MM.1S (cell line): Measurements from ENCODE around the gene RDH5.

Experiments
- DNase-seq: peaks from one replicate; pipeline ENCODE4 v3.0.0-alpha.2; 2015
- H2AFZ ChIP-seq: fragments of 300-600 bp; sonication (generic); 2 replicates; pipeline ENCODE4 v1.6.0; 2016; ENCODE audit warnings: antibody characterized with exemption, low read length
- H3F3A ChIP-seq: fragments of 300-600 bp; sonication (generic); 2 replicates; pipeline ENCODE4 v1.6.1; 2016; ENCODE audit warnings: mild to moderate bottlenecking, antibody characterized with exemption, low read length, moderate library complexity, mixed read lengths; ENCODE audit not compliant: insufficient read depth
- H3K27ac ChIP-seq: fragments of 300-600 bp; sonication (generic); 2 replicates; pipeline ENCODE4 v1.5.1; 2016; ENCODE audit warnings: mild to moderate bottlenecking, low read length
- H3K27me3 ChIP-seq: fragments of 300-600 bp; sonication (generic); replicated peaks from 2 replicates; pipeline ENCODE4 v1.6.0; 2016; ENCODE audit warnings: low read length; ENCODE audit not compliant: insufficient read depth
- H3K36me3 ChIP-seq: fragments of 300-600 bp; sonication (generic); replicated peaks from 2 replicates; pipeline ENCODE4 v1.6.1; 2016; ENCODE audit warnings: mild to moderate bottlenecking, low read length, mixed read lengths; ENCODE audit not compliant: insufficient read depth
- H3K4me1 ChIP-seq: fragments of 300-600 bp; sonication (generic); 2 replicates; pipeline ENCODE4 v1.6.1; 2016; ENCODE audit warnings: low read length, mixed read lengths
- H3K4me2 ChIP-seq: fragments of 300-600 bp; sonication (generic); 2 replicates; pipeline ENCODE4 v1.6.0; 2016; ENCODE audit warnings: low read depth, low read length
- H3K4me3 ChIP-seq: fragments of 300-600 bp; sonication (generic); 2 replicates; pipeline ENCODE4 v1.5.1; 2016; ENCODE audit warnings: low read length, mixed read lengths
- H3K79me2 ChIP-seq: fragments of 300-600 bp; sonication (generic); 2 replicates; pipeline ENCODE4 v1.6.1; 2016; ENCODE audit warnings: mixed run types, low read length, mixed read lengths
- H3K9ac ChIP-seq: fragments of 300-600 bp; sonication (generic); 2 replicates; pipeline ENCODE4 v1.6.1; 2016; ENCODE audit warnings: low read length, mixed read lengths
- H3K9me2 ChIP-seq: fragments of 300-600 bp; sonication (generic); replicated peaks from 2 replicates; pipeline ENCODE4 v1.6.1; 2016; ENCODE audit warnings: mild to moderate bottlenecking, low read length, mixed read lengths; ENCODE audit not compliant: insufficient read depth
- H3K9me3 ChIP-seq: fragments of 300-600 bp; sonication (generic); replicated peaks from 2 replicates; pipeline ENCODE4 v1.6.1; 2016; ENCODE audit warnings: mild to moderate bottlenecking, low read length, mixed read lengths; ENCODE audit not compliant: insufficient read depth
- H4K20me1 ChIP-seq: fragments of 300-600 bp; sonication (generic); 2 replicates; pipeline ENCODE4 v1.6.1; 2016; ENCODE audit warnings: mild to moderate bottlenecking, low read length, moderate library complexity, mixed read lengths; ENCODE audit not compliant: insufficient read depth
- EZH2 ChIP-seq: fragments of 300-600 bp; sonication (generic); optimal IDR thresholded peaks from 2 replicates; pipeline ENCODE3; 2017; ENCODE audit warnings: low read depth, mild to moderate bottlenecking, antibody characterized with exemption, low read length, mixed read lengths
- EZH2phosphoT487 ChIP-seq: fragments of 300-600 bp; sonication (generic); IDR thresholded peaks from 2 replicates; pipeline ENCODE4 v1.6.1; 2018; ENCODE audit warnings: antibody characterized with exemption, low read length
- TF ChIP-seq, protein P1 (sequence below): fragments of 300-600 bp; sonication (generic); IDR thresholded peaks from 2 replicates; pipeline ENCODE4 v1.5.1; 2016; ENCODE audit warnings: antibody characterized with exemption, low read length, mixed read lengths

Gene RDH5

DNA sequence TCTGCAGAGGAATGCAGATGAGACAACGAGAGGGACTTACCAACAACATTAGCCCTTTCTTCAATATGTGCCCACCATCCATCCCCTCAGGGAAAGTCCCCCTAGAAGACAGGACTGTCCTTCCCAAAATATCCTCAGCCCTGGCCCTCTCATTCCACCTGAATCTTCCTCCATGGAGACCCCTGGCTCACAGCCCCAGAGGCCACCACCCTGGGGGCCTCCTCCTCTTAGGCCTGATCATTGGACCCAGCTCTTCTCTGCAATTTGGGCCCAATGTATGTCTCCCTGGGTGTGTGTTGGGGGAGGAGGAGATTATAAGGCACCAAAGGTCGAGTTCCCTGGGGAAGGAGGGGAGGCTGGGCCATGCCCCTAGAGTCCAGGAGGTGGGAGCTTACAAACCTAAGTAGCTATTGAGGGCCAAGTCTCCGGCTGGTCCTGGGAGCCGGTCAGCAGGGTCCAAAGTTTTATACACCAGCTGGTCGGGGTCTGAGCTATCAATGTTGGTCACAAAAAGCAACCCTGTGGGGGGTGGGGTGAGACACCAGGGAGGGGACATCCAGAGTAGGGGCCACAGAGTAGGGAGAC lies 20.6 kb upstream of the RDH5 start:
- H2AFZ ChIP-seq, result no peak overlapping the region
- DNase-seq, result no peak
- no peak overlapping the region for H3K27ac ChIP-seq
- H3K4me3 ChIP-seq, result no peak overlapping the region
- H4K20me1 ChIP-seq, result no peaks in the 10 kb centered on the region
- H3K36me3 ChIP-seq, result no peaks in the 10 kb centered on the region
- no peaks in the 10 kb centered on the region for H3F3A ChIP-seq
- H3K9me3 ChIP-seq, result no peaks in the 10 kb centered on the region
- H3K79me2 ChIP-seq, result no peaks in the 10 kb centered on the region
- no peaks in the 10 kb centered on the region for H3K4me1 ChIP-seq
- no peak overlapping the region for H3K4me2 ChIP-seq
- no peak overlapping the region for H3K9ac ChIP-seq
- TF ChIP-seq, protein P1, sequence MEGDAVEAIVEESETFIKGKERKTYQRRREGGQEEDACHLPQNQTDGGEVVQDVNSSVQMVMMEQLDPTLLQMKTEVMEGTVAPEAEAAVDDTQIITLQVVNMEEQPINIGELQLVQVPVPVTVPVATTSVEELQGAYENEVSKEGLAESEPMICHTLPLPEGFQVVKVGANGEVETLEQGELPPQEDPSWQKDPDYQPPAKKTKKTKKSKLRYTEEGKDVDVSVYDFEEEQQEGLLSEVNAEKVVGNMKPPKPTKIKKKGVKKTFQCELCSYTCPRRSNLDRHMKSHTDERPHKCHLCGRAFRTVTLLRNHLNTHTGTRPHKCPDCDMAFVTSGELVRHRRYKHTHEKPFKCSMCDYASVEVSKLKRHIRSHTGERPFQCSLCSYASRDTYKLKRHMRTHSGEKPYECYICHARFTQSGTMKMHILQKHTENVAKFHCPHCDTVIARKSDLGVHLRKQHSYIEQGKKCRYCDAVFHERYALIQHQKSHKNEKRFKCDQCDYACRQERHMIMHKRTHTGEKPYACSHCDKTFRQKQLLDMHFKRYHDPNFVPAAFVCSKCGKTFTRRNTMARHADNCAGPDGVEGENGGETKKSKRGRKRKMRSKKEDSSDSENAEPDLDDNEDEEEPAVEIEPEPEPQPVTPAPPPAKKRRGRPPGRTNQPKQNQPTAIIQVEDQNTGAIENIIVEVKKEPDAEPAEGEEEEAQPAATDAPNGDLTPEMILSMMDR, result no peak
- TF ChIP-seq EZH2phosphoT487 (no peak), EZH2 (no peak)
- no peaks in the 10 kb centered on the region; the same call in 1 of the 2 replicates for H3K27me3 ChIP-seq
- H3K9me2 ChIP-seq, result no peaks in the 10 kb centered on the region

DNA sequence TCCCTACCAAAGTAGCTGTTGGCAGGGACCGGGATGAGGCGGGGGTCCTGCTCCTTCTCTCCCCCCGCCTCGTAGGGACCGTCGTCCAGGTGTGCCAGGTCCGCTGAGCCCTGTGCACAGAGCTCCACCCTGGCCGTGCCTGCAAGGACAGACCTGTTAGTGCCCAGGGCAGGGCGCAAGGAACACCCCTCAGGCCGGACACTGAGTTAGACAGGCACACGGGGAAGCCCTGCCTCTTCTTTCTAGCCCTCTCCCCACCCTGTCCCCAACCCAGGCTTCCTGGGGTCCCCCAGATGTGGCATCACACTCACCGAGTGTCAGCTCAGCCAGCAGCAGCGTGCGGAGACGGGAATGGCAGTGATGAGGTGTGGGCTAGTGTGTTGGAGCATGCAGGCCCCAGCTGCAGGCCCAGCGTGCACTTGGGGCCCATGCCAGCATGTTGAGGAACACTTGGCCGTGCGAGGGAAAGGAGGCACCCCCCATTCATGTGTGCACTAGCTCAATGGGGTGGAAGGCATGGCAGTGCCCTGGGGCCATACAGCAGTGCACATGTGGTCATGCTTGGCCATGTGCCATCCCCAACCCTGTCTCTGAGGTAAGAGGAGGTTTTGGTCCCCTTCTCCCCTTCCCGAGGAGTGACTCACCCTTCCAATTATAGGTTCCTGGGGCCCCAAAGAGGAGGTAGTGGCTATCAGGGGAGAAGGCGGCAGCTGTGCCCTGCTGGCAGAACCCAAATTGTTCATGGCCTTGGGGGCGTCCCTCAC lies 19.8 kb upstream of the RDH5 start:
- H3K27ac ChIP-seq, result no peak overlapping the region
- no peak overlapping the region for H2AFZ ChIP-seq
- no peak for DNase-seq
- H3F3A ChIP-seq, result no peaks in the 10 kb centered on the region
- no peak overlapping the region for H3K9ac ChIP-seq
- H3K9me3 ChIP-seq, result no peaks in the 10 kb centered on the region
- H3K4me1 ChIP-seq, result no peaks in the 10 kb centered on the region
- TF ChIP-seq EZH2 (no peak), EZH2phosphoT487 (no peak)
- TF ChIP-seq, protein P1, result no peak
- H3K27me3 ChIP-seq, result no peaks in the 10 kb centered on the region; the same call in 1 of the 2 replicates
- no peaks in the 10 kb centered on the region for H3K79me2 ChIP-seq
- H3K36me3 ChIP-seq, result no peaks in the 10 kb centered on the region
- H4K20me1 ChIP-seq, result no peaks in the 10 kb centered on the region
- H3K4me2 ChIP-seq, result no peak overlapping the region
- H3K4me3 ChIP-seq, result no peak overlapping the region
- no peaks in the 10 kb centered on the region for H3K9me2 ChIP-seq

DNA sequence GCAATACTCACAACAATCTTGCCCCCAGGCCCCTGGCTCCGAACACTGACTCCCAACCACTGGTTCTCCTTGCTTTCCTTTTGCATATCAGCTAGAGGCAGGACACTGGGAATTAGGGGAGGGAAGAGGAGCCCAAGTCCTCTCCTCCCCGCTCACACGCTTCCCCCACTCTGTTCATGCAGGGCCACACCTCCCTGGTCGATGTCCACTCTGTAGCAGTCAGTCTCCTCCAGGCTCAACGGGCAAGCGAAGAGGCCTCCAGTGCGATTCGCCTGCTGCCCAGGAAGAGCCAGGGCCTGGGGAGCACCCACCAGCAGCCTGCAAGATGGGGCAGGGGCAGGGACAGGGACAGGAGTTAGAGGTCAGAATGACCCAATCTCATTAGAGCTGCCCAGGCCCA lies 17.3 kb upstream of the RDH5 start:
- Histone ChIP-seq H3K4me1 (no peaks in the 10 kb centered on the region), H3K27me3 (peaks cover 12% of the 10 kb centered on the region; the same call in 1 of the 2 replicates), H3K9me2 (no peaks in the 10 kb centered on the region), H3K4me2 (no peak overlapping the region), H3K79me2 (no peaks in the 10 kb centered on the region), H3K9me3 (no peaks in the 10 kb centered on the region), H3K9ac (no peak overlapping the region), H3K36me3 (no peaks in the 10 kb centered on the region), H3K27ac (no peak overlapping the region), H3F3A (no peaks in the 10 kb centered on the region), H2AFZ (no peak overlapping the region), H4K20me1 (no peaks in the 10 kb centered on the region), H3K4me3 (no peak overlapping the region)
- no peak for DNase-seq
- TF ChIP-seq EZH2phosphoT487, result no peak
- no peak for TF ChIP-seq EZH2
- TF ChIP-seq, protein P1, result no peak
